ENCODE results near the gene GCDH.
"Not testable (repeated sequence)": the region's sequence is repeated elsewhere in the genome, so short reads cannot be mapped to it uniquely, and the experiment has no call there.

The GCDH gene

DNA sequence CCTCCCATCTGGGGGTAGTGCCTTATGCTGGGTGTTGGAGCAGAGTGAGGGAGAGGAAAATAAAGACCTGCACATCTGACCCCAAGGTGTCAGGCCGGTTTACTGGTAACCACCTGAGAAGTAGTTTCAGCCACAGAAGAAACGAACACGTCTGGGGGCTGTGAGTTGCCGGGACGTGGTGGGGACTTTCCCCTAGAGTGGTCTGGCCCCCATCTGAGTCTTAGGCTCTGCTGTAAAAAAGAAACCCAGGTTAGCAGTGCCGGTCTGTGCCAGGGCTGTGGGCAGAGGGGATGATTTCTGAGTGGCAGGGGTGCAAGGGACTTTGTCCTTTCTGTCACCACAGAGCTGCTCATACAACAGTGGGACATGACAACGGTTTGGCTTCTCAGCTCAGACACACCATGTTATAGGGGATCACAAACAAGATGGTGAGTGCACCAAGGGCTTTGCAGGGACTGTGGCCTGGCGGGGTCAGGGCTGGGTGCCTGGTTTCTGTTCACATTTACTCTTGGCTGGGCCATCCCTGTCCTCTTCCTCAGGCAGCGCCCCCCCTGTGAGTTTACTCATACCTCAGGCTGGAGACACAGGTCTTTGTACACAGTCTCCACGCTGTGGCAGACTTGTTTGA lies 9.0 kb downstream of the GCDH start:
- no peak for DNase-seq

DNA sequence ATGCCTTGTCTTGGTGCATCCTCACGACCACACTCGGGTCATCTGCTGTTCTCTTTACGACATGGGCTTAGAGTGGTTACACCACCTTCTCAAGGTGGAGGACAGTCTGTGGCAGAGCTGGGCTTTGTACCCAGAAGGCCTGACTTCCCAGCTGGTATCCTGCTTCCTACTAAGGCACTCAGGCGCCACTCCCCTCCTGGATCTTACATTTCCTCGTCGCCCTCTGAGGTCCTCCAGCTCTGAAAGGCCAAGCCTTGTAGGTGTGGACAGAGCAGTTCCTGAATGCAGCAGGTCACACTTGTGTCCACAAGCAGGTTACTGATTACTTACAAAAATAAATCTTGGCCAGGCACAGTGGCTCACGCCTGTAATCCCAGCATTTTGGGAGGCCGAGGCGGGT lies 16.2 kb downstream of the GCDH start:
- DNase-seq: no peak

DNA sequence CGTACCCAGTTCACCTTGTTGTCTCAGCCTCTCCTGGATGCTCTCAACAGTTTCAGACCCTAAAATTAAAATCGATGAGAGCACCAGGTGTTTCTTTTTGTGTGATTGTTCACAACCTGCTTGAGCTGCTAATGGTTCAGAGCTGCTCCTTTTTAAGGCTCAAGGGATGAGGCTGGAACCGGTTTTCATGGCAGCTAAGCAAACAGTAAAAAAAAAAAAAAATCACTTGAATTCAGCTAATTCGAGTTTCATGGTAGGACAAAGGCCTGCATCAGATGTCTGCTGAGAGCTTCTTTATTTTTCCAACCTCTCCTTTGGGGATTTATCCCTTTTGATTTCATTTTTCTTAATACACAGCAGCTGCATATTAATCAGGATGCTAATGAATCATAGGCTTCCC lies 21.6 kb downstream of the GCDH start:
- no peak for DNase-seq

DNA sequence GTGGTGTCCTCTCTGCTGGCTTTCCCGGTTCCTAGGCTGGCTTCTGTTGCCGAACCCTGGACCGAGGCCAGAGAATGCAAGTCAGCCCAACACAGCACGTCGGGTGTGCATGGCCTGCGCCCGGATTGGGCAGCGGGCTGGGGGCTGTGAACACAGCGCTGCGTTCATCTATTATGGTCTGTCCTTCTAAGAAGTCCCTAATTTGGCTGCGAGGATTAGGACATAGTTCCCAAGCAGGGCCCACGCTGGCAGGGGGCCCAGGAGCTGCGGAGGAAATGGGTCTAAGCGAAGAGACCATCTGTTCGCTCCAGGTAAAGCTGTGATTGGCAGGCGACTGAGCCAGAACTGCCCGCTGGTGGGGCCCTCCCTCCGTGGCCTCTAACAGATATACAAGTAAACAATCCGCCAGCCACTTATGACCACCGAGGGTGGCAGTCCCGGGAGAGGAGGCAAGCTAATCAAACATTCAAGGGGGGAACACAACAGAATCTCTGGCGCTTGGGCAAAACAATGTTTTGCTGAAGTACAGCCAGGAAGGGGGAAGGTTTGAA lies 22.1 kb downstream of the GCDH start:
- peak; percentile 65 for DNase-seq

DNA sequence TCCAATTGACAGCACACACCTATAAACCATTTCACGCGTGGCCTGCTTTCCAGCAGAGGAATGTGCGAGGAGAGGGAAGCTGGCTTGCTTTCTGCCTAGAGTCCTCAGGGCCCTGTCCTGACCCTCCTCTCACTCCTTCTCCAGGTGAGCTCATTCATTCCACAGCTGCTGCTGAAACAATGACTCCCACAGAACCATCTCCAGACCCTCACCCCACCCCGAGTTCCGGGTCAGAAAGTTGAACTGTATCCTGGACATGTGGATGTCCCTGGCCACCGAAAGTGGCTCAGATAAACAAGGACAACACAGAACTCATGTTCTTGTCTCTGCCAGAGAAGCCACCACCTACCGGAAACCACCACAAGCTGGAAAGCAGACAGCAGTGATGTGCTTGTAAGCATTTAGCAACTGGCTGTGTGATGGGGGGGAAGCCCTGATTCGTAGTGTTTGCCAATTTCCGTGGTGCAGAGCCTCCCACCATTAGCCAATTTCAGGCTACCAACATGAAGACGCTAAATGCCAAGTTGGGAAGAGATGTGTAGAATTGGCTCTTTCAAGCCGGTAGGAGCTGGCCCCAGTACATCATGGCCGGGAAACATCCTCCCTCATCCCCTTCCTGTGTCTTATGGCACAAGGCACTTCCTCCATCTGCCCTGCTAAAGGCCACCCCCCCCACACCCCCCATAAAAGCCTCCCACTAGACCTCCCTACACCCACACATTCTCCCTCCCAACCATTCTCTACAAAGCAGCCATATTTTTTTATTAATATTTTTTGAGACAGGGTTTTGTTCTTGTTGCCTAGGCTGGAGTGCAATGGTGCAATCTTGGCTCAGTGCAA lies 23.1 kb downstream of the GCDH start:
- no peak for DNase-seq

DNA sequence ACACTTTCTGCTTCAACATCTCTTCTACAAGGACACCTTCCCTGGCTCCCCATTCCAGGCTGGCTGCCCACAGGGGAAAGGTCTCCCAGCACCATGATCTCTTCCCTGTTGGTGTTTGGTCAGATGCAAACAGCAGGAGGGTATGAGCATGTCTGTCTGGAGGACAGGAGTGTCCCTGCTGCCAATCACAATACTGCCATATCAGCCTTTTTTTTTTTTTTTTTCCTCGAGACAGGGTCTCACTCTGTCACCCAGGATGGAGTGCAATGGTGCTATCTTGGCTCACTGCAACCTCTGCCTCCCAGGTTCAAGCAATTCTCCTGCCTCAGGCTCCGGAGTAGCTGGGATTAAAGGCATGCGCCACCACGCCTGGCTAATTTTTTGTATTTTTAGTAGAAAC lies 24.9 kb downstream of the GCDH start:
- not testable (repeated sequence) for DNase-seq

DNA sequence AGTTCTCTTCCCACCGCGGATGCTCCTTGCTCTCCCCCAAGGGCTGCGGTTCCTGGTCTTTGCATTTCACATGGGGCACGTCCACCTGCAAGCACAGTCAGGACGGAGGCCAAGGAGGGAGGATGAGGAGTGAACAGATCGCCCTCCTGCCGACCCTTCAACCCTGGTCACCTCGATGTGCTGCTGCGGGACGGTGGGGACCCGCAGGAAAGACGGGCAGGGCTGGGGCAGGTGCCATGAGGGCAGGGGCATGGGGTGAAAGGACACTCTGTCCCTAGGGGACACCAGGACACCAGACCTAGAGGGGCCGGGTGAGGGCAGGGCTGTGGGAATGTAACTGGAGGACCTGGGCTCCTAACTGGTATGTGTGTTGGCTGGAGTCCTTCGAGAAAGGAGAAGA lies 27.3 kb downstream of the GCDH start:
- no peak for DNase-seq

DNA sequence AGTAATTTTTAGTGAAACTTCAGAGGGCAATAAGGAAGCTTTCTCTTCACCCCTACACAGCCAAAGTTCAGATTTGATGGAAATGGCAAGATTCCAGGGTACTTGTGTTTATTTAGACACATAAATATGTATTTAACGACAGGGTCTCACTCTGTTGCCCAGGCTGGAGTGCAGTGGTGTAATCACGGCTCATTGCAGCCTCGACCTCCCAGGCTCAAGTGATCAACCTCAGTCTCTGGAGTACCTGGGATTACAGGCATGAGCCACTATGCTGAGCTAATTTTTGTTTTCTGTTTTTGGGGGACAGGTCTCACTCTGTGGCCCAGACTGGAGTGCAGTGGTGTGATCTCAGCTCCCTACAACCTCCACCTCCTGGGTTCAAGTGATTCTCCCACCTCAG lies 30.1 kb downstream of the GCDH start:
- no peak for DNase-seq

DNA sequence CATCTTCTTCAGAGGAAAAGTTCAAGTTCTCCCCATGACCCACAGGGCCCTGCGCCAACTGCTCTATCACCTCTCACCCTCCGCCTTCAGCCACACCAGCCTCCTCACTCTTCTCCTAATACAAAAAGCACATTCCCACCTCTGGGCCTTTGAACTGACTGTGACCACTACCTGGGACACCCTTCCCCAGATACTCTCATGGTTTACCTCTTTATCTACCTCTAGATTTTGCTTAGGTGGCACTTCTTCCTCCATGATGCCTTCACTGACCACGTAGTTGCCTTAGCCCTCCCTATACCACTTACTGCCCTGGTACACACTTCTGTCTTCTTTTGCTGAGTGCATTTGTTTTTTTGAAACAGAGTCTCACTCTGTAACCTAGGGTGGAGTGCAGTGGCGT lies 32.0 kb downstream of the GCDH start:
- DNase-seq: no peak

DNA sequence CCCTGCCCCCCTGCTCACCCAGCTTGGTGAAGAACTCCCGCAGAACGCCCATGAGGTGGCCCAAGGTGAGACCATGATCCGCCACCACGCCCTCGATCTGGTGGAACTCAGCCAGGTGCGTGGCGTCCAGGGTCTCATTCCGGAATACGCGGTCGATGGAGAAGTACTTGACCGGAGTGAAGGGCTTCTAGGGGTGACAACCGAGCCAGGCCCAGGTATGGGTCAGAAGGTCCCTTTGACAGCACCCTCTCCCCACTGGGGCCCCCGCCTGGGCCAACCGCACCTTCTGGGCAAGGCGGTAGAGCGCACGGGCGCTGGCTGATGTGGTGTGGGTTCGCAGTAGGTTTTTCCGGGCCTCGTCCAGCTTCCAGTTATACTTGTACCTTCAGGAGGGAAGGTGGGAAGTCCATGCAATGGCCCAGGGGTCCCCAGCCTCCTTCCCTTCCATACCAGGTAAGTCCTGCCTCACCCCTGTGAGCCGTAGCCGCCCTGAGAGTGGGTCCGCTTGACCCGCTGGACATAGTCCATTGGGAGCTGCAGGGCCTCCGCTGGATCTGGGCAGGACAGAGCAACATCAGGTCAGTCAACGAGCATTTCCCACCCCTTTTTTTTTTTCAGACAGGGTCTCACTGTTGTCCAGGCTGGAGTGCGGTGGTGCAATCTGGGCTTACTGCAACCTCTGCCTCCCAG lies 33.8 kb downstream of the GCDH start:
- DNase-seq: no peak

DNA sequence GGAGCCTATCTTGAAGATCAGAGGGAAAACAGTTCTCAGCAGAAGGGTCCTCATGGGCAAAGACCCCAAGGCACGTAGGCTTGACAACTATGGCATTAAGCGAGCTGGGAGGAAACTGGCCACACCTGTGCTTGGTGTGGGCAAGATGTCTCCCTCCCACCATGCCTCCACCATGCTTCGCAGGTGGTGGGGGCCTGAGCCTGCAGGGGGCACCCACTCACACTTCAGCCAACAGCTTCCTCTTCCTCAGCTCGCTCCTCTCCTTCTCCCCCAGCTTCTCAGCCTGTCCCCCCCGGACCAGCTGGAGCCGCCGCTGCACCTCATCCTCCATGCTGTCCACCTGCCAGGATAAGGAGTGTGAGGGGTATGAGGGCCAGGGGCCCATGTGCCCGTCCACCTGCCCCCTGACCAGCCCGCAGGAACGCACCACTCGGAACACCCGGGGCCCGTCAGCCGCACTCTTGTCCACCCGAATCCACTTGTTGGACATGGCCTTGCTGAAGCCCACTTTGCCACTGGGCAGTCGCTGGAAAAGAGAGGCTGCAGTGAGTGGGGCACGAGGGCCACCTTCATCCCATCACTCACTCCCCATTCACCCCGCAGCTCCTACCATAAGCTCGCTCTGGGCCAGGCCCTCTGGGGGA lies 39.2 kb downstream of the GCDH start:
- no peak for DNase-seq

DNA sequence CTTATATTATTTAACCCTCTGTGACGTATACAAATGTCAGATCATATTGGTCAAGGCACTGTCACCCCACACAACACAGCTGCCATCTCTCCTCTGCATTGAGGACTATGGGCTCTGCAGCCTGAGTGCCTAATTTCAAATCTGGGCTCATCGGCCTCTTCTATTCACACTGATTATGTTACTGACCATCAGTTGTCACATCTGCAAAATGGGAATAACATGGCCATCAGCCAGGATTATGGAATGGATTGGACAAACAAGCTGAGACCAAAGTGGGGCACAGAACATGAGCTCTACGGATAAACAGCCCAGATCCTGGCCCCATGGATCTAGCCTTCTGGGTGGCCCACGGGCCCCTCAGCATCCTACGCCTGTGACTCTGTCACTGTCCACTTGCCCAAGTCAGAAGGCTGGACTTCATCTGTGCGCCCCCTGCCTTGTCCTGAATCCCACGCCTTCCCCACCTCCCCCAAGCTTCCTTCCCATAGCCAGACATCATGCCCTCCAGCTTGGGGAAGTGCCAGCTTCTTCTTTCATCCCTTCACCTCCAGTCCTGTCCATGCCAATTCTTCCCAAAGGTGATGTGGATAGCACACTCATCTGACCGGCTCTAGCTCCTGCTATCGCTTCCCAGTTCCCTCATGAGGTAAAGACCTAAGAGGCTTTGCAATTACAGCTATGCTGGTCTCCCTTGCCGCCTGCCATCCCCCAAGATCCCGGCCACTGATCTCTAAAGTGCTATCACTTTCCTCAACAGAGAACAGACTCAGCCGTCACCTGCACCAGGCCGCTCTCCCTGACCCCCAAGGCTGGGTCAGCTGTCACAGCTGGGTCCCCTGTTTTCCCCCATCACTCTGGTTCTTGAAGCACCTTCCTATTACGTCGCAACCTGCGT lies 41.7 kb downstream of the GCDH start:
- DNase-seq: no peak

DNA sequence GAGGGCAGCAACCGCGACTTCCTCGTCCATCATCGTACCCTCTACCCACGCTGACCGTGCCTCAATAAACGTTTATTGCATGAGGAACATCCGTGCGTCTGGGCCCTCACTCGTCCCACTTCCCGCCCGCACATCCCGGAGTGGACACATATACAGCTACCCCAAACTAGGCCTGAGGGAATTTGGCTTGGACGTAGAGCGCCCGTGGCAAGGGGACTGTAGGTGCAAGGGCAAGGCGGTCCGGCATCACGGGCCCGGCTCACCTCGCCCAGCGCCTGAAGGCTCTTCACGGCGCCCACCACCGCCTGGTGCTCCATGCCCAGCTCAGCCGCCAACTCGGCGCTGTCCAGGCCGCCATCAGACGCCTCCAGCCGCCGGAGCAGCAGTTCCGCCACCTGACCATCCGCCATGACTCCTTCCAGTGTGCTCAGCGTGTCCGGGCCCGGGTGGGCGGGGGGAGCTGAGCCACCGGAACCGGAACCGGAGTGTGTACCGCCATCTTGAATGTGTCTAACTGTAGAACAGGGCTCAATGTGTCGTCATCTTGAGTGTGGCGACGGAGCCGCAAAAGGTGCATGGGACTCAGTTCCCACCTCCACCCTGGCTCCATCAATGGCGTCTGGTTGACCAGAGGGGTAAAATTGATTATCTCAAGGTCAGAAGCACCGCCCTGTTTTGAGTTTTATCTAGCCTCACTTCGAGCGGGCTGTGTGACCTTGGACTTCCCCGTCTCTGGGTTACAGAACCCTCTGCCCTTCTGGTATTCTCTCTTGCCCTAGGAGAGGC lies 42.5 kb downstream of the GCDH start, which contains the start of gene FARSA:
FARSA (minus strand) TSS at position 425 of the 786 bp plus-strand sequence; CDS start at position 410, 15 bp downstream.
- peak; percentile 82 for DNase-seq

DNA sequence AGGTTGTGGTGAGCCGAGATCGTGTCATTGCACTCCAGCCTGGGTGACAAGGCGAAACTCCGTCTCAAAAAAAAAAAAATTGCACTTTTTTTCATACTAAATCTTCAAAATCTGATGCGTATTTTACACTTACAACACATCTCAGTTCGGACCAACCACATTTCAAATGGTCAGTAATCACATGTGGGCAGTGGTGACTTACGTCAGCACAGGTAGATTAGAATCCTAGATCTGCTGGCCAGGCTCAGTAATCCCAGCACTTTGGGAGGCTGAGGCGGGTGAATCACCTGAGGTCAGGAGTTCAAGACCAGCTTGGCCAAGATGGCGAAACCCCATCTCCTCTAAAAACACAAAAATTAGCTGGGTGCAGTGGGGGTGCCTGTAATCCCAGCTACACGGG lies 44.1 kb downstream of the GCDH start:
- DNase-seq: no peak

DNA sequence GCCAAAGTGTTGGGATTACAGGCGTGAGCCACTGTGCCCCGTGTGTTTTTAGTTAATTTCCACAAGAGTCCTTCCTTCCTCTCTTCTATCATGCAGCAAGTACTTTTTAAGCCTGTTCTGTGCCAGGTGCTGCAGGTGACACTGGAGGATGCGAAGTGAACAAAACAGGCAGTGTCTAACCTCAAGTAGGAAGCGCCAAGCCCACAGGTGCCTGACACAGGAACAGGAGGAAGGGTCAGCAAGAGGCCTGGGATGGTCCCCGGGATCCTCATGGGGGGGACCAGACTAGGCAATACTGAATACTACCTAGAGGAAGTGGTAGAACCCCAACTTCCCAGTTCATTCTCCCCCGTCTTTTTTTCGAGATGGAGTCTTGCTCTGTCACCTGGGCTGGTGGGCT lies 45.6 kb downstream of the GCDH start:
- DNase-seq: no peak

DNA sequence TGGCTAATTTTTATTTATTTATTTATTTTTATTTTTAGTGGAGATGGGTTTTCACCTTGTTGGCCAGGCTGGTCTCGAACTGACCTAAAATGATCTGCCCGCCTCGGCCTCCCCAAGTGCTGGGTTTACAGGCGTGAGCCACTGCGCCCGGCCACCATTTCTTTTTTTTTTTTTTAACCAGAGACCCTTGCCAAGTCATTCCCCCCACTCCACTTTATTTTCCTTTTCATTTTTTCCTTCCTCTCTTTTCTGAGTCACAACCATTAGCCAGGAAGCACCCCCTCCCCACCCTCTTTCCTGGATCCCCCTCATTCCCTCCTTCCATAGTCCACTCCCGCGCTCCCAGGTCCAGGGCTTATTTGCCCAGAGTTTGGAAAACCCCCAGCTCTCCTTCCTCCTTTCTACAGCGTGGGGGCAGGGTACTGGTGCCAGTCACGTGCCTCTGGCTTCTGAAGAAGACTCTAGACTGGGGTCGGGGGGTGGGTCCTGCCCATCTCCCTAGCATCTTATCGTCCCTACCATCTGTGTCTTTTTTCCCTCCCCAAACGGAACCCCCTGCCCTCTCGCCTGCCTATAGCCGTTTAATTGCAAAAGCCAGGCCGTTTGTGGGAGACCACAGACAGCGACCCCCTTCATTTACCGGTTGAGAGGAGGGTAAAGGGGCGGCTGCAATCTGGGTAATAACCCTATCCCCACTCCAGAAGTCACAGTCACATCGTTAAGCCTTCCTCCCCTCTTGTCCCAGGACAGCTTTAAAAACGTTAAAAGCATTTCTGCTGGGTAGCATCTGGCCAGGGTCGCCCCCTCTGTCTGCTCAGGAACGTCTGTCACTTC lies 46.4 kb downstream of the GCDH start:
- no peak for DNase-seq

DNA sequence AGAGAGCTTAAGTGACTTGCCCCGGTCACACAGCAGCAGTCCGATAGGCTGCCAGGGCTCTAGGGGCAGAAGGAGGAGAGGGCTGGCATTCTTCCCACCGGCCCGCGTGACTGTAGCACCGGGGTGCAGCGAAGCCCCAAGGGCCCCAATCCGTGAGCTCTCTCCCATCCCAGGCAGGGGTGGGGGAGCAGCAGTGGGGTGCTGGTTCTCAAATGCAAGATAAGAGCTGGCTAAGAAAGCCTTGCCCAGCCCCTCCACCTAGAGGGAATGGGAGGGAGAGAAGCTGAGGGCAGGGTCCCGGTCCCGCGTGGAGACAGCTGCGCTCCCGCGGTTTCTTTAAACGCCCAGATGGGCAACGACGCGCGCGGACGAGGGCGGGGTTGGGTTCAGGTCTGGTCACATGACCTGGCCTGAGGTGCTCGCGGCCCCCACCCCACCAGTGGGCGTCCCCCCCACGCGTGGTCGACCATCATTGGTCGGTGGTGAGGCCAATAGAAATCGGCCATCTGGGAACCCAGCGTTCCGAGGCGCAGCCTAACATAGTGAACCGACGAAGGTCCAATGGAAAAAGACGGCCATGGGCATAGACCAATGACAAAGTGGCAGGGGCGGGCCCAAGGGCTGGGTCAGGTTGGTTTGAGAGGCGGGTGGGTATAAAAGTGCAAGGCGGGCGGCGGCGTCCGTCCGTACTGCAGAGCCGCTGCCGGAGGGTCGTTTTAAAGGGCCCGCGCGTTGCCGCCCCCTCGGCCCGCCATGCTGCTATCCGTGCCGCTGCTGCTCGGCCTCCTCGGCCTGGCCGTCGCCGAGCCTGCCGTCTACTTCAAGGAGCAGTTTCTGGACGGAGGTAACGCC lies 47.2 kb downstream of the GCDH start, which contains the start of gene CALR:
CALR (plus strand) TSS at position 683 of the 852 bp plus-strand sequence; CDS start at position 754, 71 bp downstream.
- peak; percentile 91 for DNase-seq

DNA sequence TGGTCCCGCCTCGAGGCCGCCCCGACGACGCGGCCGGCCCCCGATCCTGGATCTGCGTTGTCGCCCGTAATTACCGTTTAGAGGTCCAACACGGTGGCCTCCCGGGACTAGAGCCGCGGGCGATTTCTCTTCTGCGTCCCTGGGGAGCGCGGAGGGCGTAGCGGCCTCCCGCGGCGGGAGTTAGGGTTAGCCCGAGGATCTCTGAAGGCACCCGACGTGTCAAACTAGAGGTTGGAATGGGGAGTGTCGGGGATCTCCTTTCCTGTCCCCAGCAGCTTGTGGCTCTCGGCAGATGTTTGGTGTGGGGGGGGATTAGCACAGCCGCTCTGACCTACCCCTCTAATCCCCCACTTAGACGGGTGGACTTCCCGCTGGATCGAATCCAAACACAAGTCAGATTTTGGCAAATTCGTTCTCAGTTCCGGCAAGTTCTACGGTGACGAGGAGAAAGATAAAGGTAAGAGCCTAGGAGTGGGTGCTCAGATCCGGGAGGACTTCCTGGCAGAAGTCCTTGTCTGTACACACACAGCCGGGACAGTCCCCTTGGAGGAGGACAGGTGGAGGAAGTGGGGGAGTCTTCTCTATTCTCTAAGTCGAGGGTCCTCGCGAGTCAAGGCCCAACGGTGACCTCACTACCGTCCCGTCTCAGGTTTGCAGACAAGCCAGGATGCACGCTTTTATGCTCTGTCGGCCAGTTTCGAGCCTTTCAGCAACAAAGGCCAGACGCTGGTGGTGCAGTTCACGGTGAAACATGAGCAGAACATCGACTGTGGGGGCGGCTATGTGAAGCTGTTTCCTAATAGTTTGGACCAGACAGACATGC lies 48.0 kb downstream of the GCDH start:
- no peak for DNase-seq

All from right kidney (tissue), 1 donor.